Smooth muscle cell (in vitro differentiated cells): ENCODE measurements around the gene FARS2. TPM values are rescaled to one million over a fixed set of nuclear protein-coding genes. Genes with fewer than 3 reads are reported as not detected.

Experiments used
- DNase-seq: peaks from one replicate; lab custom pipeline; 2025; ENCODE audit not compliant: unreplicated experiment; lab: John Stamatoyannopoulos, UW
- H2AFZ ChIP-seq: fragments of 200-600 bp; sonication (generic); 2 replicates; pipeline ENCODE4 v1.6.0; 2016; ENCODE audit warnings: antibody characterized with exemption, low read depth, mild to moderate bottlenecking
- H3F3A ChIP-seq: fragments of 200-600 bp; sonication (generic); 2 replicates; pipeline ENCODE4 v1.6.0; 2017; ENCODE audit warnings: antibody characterized with exemption, low read depth
- H3K27ac ChIP-seq: fragments of 200-600 bp; sonication (generic); 2 replicates; pipeline ENCODE4 v1.5.1; 2016; ENCODE audit warnings: low read depth, mild to moderate bottlenecking
- H3K27me3 ChIP-seq: fragments of 200-600 bp; sonication (generic); 2 replicates; pipeline ENCODE4 v1.6.1; 2016; ENCODE audit warnings: low read depth, mild to moderate bottlenecking
- H3K36me3 ChIP-seq: fragments of 200-600 bp; sonication (generic); 2 replicates; pipeline ENCODE4 v1.5.1; 2016; ENCODE audit warnings: low read depth
- H3K4me1 ChIP-seq: fragments of 200-600 bp; sonication (generic); 2 replicates; pipeline ENCODE4 v1.5.1; 2016; ENCODE audit warnings: low read depth
- H3K4me2 ChIP-seq: fragments of 200-600 bp; sonication (generic); 2 replicates; pipeline ENCODE4 v1.6.0; 2016; ENCODE audit warnings: mild to moderate bottlenecking
- H3K4me3 ChIP-seq: fragments of 200-600 bp; sonication (generic); 2 replicates; pipeline ENCODE4 v1.5.1; 2016; ENCODE audit warnings: mild to moderate bottlenecking
- H3K79me2 ChIP-seq: fragments of 200-600 bp; sonication (generic); 2 replicates; pipeline ENCODE4 v1.6.0; 2016; ENCODE audit warnings: low read depth, mild to moderate bottlenecking
- H3K9ac ChIP-seq: fragments of 200-600 bp; sonication (generic); 2 replicates; pipeline ENCODE4 v1.6.0; 2016; ENCODE audit warnings: low read depth
- H3K9me3 ChIP-seq: fragments of 200-600 bp; sonication (generic); replicated peaks from 2 replicates; pipeline ENCODE4 v1.5.1; 2016; ENCODE audit warnings: low read depth
- H4K20me1 ChIP-seq: fragments of 200-600 bp; sonication (generic); 2 replicates; pipeline ENCODE4 v1.6.0; 2016; ENCODE audit warnings: low read depth
- CTCF ChIP-seq: fragments of 200-600 bp; sonication (generic); IDR thresholded peaks from 2 replicates; pipeline ENCODE4 v1.5.1; 2017; ENCODE audit warnings: borderline replicate concordance, mild to moderate bottlenecking, antibody characterized with exemption; ENCODE audit not compliant: insufficient read depth, poor library complexity, severe bottlenecking
- WGBS: methylation state at CpG from one replicate; pipeline ENCODE4 v1.1.7; 2016; ENCODE audit warnings: low lambda C conversion rate; 5-methylcytosine and 5-hydroxymethylcytosine counted together
- polyA plus RNA-seq: library from polyadenylated mRNA; unstranded; fragments of >200 nt; fragmentation: Nextera tagmentation; extraction: Ambion mirVana; gene quantifications from 2 replicates; pipeline ENCODE4 v1.2.1, GENCODE V29; 2016
- total RNA-seq: library from RNA; depleted of rRNA; stranded (reverse); fragments of >200 nt; gene quantifications from 2 replicates; pipeline ENCODE4 v1.2.3, GENCODE V29; 2014

FARS2 gene
- total RNA-seq (9.6 and 14.2 TPM in 2 replicates), polyA plus RNA-seq (9.5 and 13.2 TPM in 2 replicates)

GRCh38 chr6:5260661-5261544, at the start of gene FARS2, which contains the start of gene LYRM4:
Gene FARS2 (plus strand): TSS chr6:5261513.
Gene LYRM4 (minus strand): TSS chr6:5260950. CDS start chr6:5260733, 217 bp downstream.
- H3K4me3 ChIP-seq: peak within 1 kb of the TSS; percentile 94
- no peaks in the 10 kb centered on the region for H3K27me3 ChIP-seq
- peak within 1 kb of the TSS; percentile 98 for H3K27ac ChIP-seq
- H3K9me3 ChIP-seq: no peaks in the 10 kb centered on the region
- DNase-seq: peak; percentile 91
- peak within 1 kb of the TSS; percentile 99 for H3K9ac ChIP-seq
- H3K4me2 ChIP-seq: peak within 1 kb of the TSS; percentile 98
- H3K36me3 ChIP-seq: no peaks in the 10 kb centered on the region
- peak; percentile 27 for TF ChIP-seq CTCF
- under 1% methylated on average over 60 of the region's 85 CpGs for WGBS
- H4K20me1 ChIP-seq: no peaks in the 10 kb centered on the region
- H2AFZ ChIP-seq: peak within 1 kb of the TSS; percentile 99
- no peaks in the 10 kb centered on the region for H3F3A ChIP-seq
- peaks cover 61% of the 10 kb centered on the region for H3K79me2 ChIP-seq
- peaks cover 16% of the 10 kb centered on the region for H3K4me1 ChIP-seq

- Histone ChIP-seq H3K4me1 (no peaks in the 10 kb centered on the region), H4K20me1 (no peaks in the 10 kb centered on the region), H3K36me3 (no peaks in the 10 kb centered on the region), H3K9ac (no peak overlapping the region), H3K79me2 (no peaks in the 10 kb centered on the region), H3K27ac (no peak overlapping the region), H3F3A (peaks cover 9% of the 10 kb centered on the region), H3K4me3 (no peak overlapping the region), H2AFZ (no peak overlapping the region), H3K9me3 (no peaks in the 10 kb centered on the region), H3K4me2 (no peak overlapping the region), H3K27me3 (no peaks in the 10 kb centered on the region)
- DNase-seq: no peak
- WGBS: 38% methylated on average over 8 of the region's 8 CpGs
- TF ChIP-seq CTCF: peak; percentile 34
Observed at GRCh38 chr6:5213836-5214235, 47.5 kb upstream of the FARS2 start.

- Histone ChIP-seq H3K36me3 (no peaks in the 10 kb centered on the region), H2AFZ (no peak overlapping the region), H3K9me3 (no peaks in the 10 kb centered on the region), H3K9ac (no peak overlapping the region), H3K27ac (no peak overlapping the region), H3F3A (peaks cover 9% of the 10 kb centered on the region), H3K27me3 (no peaks in the 10 kb centered on the region), H3K4me2 (no peak overlapping the region), H4K20me1 (no peaks in the 10 kb centered on the region), H3K79me2 (no peaks in the 10 kb centered on the region), H3K4me1 (no peaks in the 10 kb centered on the region), H3K4me3 (no peak overlapping the region)
- DNase-seq: no peak
- WGBS: 40% methylated on average over 10 of the region's 10 CpGs
- TF ChIP-seq CTCF: peak; percentile 57
Observed at GRCh38 chr6:5214570-5215052, 46.7 kb upstream of the FARS2 start.
